Activated T-cell treated with anti-CD3 and anti-CD28 coated beads for 24 hours (primary cell): Measurements from ENCODE around the gene HOXC13.

Experiments
- DNase-seq: peaks from one replicate; pipeline ENCODE4 v3.0.0-alpha.2; 2020; ENCODE audit warnings: low read depth

HOXC13 gene

DNA sequence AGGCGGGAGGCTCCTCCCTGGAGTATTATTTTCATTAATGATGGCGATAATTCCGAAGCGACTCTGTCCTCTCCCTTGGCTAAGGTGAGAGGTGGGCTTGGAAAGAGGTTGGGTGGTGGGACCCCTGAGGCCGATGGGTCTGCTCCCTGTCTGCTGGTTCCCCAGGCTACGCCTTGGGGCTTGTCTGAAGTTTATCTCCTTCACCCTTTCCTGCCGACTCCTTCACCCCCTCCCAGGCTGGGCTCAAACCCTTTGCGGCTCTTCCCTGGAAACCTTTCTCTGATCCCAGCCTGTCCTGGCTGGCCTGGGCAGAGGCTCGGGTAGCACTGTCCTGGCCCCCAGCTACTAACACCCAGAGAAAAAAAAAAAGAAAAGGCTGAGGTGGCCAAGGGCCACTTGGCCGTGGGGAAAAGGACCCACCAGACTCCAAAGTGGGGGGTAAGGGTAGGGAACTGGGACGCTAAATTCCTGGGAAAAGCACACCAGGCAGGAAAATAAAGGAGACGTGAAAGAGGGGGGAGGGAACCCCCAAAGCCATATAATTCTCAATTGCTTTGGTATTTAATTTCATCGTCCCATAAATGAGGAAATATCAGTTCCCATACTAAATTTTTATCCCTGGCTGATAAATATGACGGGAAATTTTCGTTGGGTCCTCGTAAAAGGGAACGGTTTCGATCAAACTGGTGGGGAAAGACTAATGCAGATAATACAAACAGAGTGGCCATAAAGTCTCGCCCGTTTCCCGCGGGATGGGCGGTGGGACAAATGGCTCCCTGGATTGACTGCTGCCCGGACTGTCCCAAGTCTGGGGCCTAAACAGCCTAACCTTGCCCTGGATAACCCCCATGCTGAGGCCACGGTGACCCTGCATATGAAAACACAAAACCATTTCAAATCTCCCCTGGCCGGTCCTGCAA, 44.3 kb downstream of the HOXC13 start:
- no peak for DNase-seq

DNA sequence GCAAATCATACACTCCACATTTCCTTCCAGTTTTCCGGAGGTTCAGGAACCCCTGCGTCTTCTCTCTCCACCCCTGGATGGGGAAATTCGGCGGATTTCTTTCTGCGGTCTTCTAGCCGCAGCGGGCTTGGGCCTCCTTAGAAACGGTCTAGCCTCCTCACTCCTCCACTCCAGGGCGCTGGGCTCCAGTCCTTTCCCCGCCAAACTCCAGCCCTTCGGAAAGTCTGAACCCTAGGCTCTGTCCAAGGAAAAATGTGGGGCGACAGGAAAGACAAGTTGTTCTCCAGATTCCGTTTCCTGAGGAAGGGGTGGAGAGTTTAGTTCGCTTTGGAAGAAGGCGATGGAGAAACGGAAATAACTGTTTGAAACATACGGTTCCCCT, 44.9 kb downstream of the HOXC13 start:
- DNase-seq, result no peak

- DNase-seq, result no peak
Measured at GRCh38 chr12:53983950-53984572, 45.4 kb downstream of the HOXC13 start.

GRCh38 chr12:53984901-53985691, 46.5 kb downstream of the HOXC13 start, which contains the start of gene HOXC10:
Gene HOXC10, plus strand, starts transcription at chr12:53985146. Its CDS starts 114 bp downstream, at chr12:53985260.
- DNase-seq, result peak; percentile 75

DNA sequence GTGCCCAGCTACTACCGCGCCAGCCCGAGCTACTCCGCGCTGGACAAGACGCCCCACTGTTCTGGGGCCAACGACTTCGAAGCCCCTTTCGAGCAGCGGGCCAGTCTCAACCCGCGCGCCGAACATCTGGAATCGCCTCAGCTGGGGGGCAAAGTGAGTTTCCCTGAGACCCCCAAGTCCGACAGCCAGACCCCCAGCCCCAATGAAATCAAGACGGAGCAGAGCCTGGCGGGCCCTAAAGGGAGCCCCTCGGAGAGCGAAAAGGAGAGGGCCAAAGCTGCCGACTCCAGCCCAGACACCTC, 47.0 kb downstream of the HOXC13 start:
- no peak for DNase-seq

- no peak for DNase-seq
Measured at GRCh38 chr12:53985994-53986685, 47.5 kb downstream of the HOXC13 start.

DNA sequence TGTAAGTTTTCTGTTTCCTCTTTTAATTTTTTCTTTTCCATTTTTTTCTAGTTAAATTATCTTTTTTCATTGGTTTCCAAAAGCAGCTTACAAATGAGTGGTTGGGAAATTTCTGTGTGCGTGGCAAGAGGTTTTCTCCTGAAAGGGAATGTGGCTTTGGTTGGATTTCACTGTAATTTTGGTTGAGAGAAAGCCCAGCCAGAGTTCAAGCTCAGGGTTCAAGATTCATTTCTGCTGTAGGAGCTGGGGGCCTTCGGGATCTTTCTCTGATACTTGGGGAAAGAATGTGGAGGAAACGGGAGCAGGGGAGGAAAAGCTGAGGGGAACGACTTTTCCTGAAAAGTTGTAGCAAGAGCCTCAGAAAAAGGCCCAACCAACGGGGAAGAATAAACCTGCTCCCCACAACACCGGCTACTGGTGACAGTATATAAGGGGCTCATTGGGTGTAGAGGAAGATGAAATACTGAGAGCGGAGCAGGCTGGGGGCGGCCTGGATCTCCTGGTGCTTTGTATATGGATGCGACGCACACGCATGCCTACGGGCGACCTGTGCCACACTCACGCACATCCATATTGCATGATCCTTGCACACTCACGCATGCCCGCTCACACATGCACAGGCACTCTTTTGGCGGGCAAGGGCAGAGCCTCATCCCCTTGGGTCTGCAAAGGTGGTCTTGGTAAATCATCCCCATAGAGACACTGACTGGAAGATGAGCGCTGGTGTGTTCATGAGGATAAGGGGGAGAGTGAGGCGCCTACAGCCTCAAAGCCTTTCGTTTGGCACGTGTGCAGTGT, 48.3 kb downstream of the HOXC13 start:
- no peak for DNase-seq

DNA sequence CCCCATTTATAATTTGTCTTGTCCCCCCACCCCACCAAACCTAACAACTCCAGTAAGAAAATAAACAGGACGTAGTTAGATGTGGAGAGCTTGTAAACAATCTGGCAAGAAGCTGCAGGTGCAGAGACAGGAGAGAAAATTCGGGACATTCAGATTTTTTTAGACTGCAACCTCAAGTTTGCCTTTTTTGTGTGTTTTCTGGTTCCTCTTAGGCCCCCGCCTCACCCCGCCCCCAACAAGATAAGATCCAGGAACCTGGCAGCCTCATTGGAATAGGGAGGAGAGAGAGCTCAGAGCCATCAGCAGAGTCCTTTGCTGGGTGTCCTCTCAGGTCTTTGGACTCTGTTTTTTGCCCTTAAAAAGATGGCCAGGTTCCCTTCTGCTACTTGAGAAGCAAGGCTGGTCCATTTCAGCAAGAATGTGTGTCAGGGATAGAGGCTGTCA, 49.2 kb downstream of the HOXC13 start:
- no peak for DNase-seq

DNA sequence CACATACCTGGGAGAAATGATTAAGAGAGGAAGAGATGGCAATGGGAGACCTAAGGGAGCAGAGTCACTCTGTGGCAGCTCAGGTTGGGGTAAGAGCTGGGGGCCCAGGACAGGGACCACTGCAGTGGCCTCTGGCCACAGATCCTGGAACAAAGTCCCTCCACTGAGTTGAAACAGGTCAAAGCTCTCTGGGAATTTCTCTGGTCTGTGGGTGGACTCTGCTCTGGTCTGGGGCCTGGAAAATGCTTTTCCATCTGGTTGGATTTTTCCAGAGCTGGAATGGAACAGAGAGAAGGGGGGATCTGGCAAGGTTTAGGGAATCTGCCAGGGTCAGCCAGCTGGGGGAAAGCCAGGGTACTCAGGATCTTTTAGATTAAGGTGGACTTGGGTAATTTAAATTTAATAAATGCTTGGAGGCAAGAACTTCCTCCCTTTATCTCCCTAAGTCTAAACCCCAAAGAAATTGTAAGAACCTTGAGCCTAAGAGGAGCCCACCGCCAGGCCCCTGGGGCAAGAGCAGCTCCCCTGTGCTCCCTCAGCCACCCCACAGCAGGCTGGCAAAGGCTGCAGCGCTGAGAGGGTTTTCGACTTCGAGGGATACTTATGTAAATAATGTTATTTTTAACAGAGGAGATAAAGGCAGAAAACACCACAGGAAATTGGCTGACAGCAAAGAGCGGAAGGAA, 50.1 kb downstream of the HOXC13 start:
- DNase-seq, result no peak

DNA sequence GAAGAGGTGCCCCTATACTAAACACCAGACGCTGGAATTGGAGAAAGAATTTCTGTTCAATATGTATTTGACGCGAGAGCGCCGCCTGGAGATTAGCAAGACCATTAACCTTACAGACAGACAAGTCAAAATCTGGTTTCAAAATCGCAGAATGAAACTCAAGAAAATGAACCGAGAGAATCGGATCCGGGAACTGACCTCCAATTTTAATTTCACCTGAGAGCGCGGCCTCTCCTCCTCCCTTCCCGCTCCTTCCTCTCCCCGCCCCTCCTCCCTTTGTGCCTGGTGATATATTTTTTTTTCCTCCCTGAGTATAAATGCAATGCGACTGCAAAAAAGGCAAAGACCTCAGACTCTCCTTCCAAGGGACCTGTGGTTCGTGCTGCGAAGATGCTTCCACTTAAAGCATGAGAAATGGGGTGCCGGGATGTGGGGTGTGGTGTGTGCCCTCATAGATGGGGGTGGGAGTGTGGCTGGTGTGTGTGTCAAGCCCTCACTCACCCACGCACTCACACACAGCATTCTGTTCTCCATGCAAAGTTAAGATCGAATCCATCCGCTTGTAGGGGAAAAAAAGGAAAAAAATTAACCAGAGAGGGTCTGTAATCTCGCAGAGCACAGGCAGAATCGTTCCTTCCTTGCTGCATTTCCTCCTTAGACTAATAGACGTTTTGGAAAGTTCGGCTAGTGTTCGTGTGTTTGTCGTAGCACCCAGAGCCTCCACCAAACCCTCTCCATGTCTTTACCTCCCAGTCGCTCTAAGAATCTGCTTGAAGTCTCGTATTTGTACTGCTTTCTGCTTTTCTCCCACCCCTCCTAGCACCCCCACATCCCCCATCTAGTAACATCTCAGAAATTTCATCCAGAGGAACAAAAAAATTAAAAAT, 50.8 kb downstream of the HOXC13 start:
- DNase-seq, result no peak

GRCh38 chr12:53990311-53991076, 51.9 kb downstream of the HOXC13 start:
- DNase-seq, result no peak

DNA sequence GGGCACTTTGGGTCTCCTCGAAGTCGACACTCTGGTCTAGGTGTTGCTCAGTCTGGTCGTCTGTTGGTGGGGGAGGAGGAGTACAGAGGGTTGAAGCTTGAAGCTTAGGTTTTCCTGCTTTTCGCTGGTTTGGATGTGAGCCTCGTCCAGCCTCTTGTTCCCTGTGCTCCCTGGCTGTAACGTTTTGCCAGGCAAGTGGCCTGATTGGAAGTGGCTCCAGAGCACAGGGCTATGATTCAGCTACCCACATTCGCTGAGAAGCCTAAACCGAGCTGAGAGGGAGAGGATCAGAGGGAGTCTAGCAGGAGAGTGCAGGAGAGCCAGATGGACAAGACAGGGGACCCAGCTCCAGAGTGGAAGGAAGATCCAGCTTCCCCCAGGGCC, 52.4 kb downstream of the HOXC13 start:
- no peak for DNase-seq

GRCh38 chr12:53992377-53992889, 53.8 kb downstream of the HOXC13 start:
- no peak for DNase-seq

DNA sequence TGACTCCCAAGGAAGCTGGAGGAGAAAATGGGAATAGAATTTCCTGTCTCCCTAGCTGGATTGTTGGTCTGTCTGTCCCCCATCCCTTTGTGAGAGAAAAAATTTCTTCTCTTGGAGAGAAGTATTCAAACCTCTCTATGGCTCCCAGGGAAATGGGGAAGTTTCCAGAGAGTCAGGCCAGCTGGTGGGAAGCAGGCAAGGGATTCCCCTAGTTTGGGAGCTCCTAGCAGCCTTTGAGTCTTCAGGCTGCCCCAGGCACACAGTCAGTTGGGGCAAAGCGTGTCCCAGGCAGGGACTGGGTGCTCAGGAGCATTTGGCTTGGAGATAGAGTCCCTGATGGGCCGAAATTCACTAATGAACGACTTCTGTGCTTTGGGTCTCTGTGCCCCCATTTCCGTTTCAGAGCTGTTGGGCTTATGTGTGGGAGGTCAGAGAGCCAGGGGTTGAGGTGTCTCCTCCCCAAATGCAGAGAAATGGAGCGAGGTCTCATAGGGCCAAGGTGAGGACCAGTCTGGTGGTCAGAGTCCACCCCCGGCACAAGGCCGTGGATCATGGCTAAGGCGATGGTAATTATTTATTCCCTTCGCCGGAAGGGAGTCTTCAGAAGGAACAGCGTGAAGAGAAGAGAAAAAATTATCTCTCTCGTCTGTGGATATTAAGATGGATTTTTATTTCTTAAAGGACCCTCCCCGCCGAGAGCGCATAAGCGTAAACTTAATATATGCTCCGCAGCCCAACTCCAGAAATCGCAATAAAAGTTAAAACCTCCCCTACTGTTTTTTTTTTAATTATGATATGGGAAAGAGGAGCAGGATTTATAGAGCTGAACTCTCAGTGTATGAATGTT, 54.8 kb downstream of the HOXC13 start:
- no peak for DNase-seq

- DNase-seq, result no peak
Measured at GRCh38 chr12:53994009-53994263, 55.3 kb downstream of the HOXC13 start.

DNA sequence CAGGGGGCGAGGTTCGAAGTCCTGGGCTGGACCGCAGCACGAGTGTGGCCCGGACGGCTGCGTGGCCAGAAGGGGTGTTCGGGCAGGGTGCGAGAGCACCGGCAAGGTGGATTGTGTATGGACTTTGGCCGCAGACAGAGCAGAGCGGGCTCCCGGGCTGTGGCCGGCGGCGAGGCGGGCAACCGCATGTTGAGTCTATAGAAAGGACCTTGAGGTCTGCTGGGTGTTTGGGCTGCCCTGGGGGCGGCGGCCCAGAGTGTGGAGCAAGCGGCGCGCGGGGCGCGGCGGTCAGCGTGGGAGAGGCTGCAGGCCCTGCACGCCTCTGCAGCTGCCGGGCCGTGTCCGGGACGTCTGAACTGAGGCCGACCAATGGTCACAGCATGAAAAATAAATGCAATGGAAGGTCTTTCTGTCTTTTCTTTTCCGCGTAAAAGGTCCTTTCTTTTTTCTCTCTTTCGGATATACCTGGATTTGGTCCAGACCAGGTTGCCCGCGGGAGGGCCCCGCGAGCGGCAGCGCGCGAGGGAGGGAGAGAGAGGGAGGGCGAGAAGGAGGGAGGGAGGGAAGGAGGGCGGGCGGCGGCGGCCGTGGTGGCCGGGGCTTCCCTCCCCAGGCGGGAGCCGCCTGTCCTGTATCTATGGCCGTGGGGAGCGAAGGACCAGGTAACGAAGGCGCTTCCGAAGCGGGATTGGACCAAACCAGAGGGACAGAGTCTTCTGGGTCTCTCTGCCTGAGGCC, 55.8 kb downstream of the HOXC13 start:
- no peak for DNase-seq

GRCh38 chr12:53995002-53995377, 56.4 kb downstream of the HOXC13 start:
- DNase-seq, result no peak
